Hepatocyte (in vitro differentiated cells): ENCODE measurements around the gene SCN9A.

Experiments used
- CTCF ChIP-seq: fragments of 200-600 bp; sonication (generic); IDR thresholded peaks from 2 replicates; pipeline ENCODE4 v1.5.1; 2016; ENCODE audit warnings: antibody characterized with exemption, mild to moderate bottlenecking; ENCODE audit not compliant: poor library complexity
- EZH2 ChIP-seq: fragments of 200-600 bp; sonication (generic); IDR thresholded peaks from 2 replicates; pipeline ENCODE4 v1.6.1; 2016; ENCODE audit warnings: antibody characterized with exemption, mild to moderate bottlenecking, borderline replicate concordance

- TF ChIP-seq CTCF (no peak), EZH2 (no peak)
Observed at GRCh38 chr2:166360906-166361305, 14.8 kb downstream of the SCN9A start.
